ENCODE measurements around the gene MAP4K5.
A peak's percentile ranks its signal among the peaks of the same experiment; 100 is the strongest.

Gene MAP4K5

GRCh38 chr14:50476134-50476533 lies 56.2 kb downstream of the MAP4K5 start:
- DNase-seq (ENCODE audit: low spot score): no peak

GRCh38 chr14:50475460-50475859 lies 56.9 kb downstream of the MAP4K5 start:
- DNase-seq (ENCODE audit: low spot score): no peak

- DNase-seq (ENCODE audit: low spot score): no peak
These were observed 60.4 kb downstream of the MAP4K5 start for GRCh38 chr14:50471838-50472465.

- no peak for DNase-seq (ENCODE audit: low spot score)
These were observed 62.4 kb downstream of the MAP4K5 start for GRCh38 chr14:50469982-50470381.

- DNase-seq (ENCODE audit: low spot score): no peak
These were observed 70.3 kb downstream of the MAP4K5 start for GRCh38 chr14:50462111-50462510.

- DNase-seq (ENCODE audit: low spot score): no peak
These were observed 78.5 kb downstream of the MAP4K5 start for GRCh38 chr14:50453869-50454268.

GRCh38 chr14:50452979-50453705 lies 79.2 kb downstream of the MAP4K5 start:
- peak; percentile 17 for DNase-seq (ENCODE audit: low spot score)

GRCh38 chr14:50452296-50452695 lies 80.1 kb downstream of the MAP4K5 start:
- no peak for DNase-seq (ENCODE audit: low spot score)

GRCh38 chr14:50451854-50452253 lies 80.5 kb downstream of the MAP4K5 start:
- no peak for DNase-seq (ENCODE audit: low spot score)

GRCh38 chr14:50447461-50447860 lies 84.9 kb downstream of the MAP4K5 start:
- no peak for DNase-seq (ENCODE audit: low spot score)

GRCh38 chr14:50434528-50434927 lies 97.8 kb downstream of the MAP4K5 start:
- DNase-seq (ENCODE audit: low spot score): no peak

GRCh38 chr14:50432131-50432530 lies 100.2 kb downstream of the MAP4K5 start:
- no peak for DNase-seq (ENCODE audit: low spot score)

- DNase-seq (ENCODE audit: low spot score): no peak
These were observed 106.6 kb downstream of the MAP4K5 start for GRCh38 chr14:50425816-50426215.

- no peak for DNase-seq (ENCODE audit: low spot score)
These were observed 107.3 kb downstream of the MAP4K5 start for GRCh38 chr14:50425105-50425504.

GRCh38 chr14:50423529-50423928 lies 108.8 kb downstream of the MAP4K5 start:
- DNase-seq (ENCODE audit: low spot score): no peak

GRCh38 chr14:50421499-50421898 lies 110.9 kb downstream of the MAP4K5 start:
- DNase-seq (ENCODE audit: low spot score): no peak

GRCh38 chr14:50417853-50418252 lies 114.5 kb downstream of the MAP4K5 start:
- no peak for DNase-seq (ENCODE audit: low spot score)

GRCh38 chr14:50410921-50411320 lies 121.4 kb downstream of the MAP4K5 start:
- DNase-seq (ENCODE audit: low spot score): peak; percentile 16

- no peak for DNase-seq (ENCODE audit: low spot score)
These were observed 122.3 kb downstream of the MAP4K5 start for GRCh38 chr14:50410071-50410470.

- DNase-seq (ENCODE audit: low spot score): no peak
These were observed 125.1 kb downstream of the MAP4K5 start for GRCh38 chr14:50407111-50407812.

GRCh38 chr14:50403419-50403818 lies 128.9 kb downstream of the MAP4K5 start:
- peak; percentile 16 for DNase-seq (ENCODE audit: low spot score)

- DNase-seq (ENCODE audit: low spot score): no peak
These were observed 129.4 kb downstream of the MAP4K5 start for GRCh38 chr14:50402965-50403364.

GRCh38 chr14:50400461-50400860 lies 131.9 kb downstream of the MAP4K5 start:
- DNase-seq (ENCODE audit: low spot score): no peak
